Thyroid gland (tissue), 4 donors: ENCODE measurements around the gene KRTAP10-10. TPM values are rescaled to one million over a fixed set of nuclear protein-coding genes. Genes with fewer than 3 reads are reported as not detected.
"Not testable (repeated sequence)": the region's sequence is repeated elsewhere in the genome, so short reads cannot be mapped to it uniquely, and the experiment has no call there.

ENCODE experiments used
- DNase-seq, 2 donors: peaks; one replicate each; pipeline ENCODE4 v3.0.0-alpha.2; 2019
- H3K27ac ChIP-seq, 3 donors: fragments of 200-600 bp; sonication (generic); 1 replicate in 2 of 3; 2 replicates in 1 of 3; pipeline ENCODE4 v1.5.1; 2016 to 2019; ENCODE audit warnings: mild to moderate bottlenecking in 1 of 3, moderate library complexity in 1 of 3
- H3K27me3 ChIP-seq: fragments of 200-600 bp; sonication (generic); one replicate; pipeline ENCODE4 v1.5.1; 2019
- H3K36me3 ChIP-seq, 2 donors: fragments of 200-600 bp; sonication (generic); one replicate each; pipeline ENCODE4 v1.5.1; 2016 to 2019
- H3K4me1 ChIP-seq, 2 donors: fragments of 200-600 bp; sonication (generic); one replicate each; pipeline ENCODE4 v1.5.1; 2017 to 2019
- H3K4me3 ChIP-seq, 3 donors: fragments of 200-600 bp; sonication (generic); replicated peaks in 1 of 3; 1 replicate in 2 of 3; 2 replicates in 1 of 3; pipeline ENCODE4 v1.5.1; 2016; ENCODE audit warnings: mild to moderate bottlenecking in 1 of 3
- H3K9me3 ChIP-seq: fragments of 200-600 bp; sonication (generic); one replicate; pipeline ENCODE4 v1.5.1; 2017
- POLR2A ChIP-seq, 2 donors: fragments of 450-650 bp; IDR thresholded peaks; one replicate each; pipeline ENCODE4 v1.6.1; 2017; ENCODE audit warnings: antibody characterized with exemption in 2 of 2, mild to moderate bottlenecking in 2 of 2, moderate library complexity in 1 of 2
- WGBS, 2 donors: methylation state at CpG; one replicate each; pipeline ENCODE4 v1.1.5; 2017; 5-methylcytosine and 5-hydroxymethylcytosine counted together
- intact Hi-C: fragments of 100-400 bp; cut with DNase I; formaldehyde crosslinking; loops from one replicate; pipeline ENCODE4 v1.15.1; 2023
- total RNA-seq, 4 donors: library from RNA; depleted of rRNA; stranded (reverse); fragments of >200 nt; gene quantifications; one replicate each; pipeline ENCODE4 v1.2.3, GENCODE V29; 2016
- TF ChIP-seq, protein P1 (sequence below), 6 experiments: fragments of 200-600 bp in 3 of 6; fragments of 450-650 bp in 3 of 6; sonication (generic) in 3 of 6; IDR thresholded peaks; one replicate each; pipeline ENCODE4 v1.5.1; 2016 to 2019; ENCODE audit warnings: antibody characterized with exemption in 6 of 6, mild to moderate bottlenecking in 2 of 6, inconsistent platforms in 1 of 6, moderate library complexity in 1 of 6

The KRTAP10-10 gene
- total RNA-seq, 4 donors from 2014 or later: not detected

DNA sequence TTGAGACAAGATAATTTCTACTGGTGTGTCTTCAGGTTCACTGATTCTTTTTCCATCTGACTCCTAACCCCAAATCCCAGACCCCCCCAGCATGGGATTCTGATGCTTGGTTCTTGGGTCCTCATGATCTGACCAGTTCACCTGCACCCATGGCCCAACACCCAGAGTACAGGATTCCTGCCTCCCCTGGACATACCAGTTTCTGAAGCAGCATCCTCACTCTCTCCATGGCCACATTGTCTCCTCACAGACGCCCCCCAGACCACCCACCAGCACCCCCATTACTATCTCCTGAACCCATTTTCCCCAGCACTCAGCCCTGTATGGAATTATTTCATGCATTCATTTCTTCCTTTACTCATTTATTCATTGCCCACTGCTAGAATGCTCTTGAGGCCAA, 19.7 kb downstream of the KRTAP10-10 start:
- Histone ChIP-seq H3K36me3 (no peaks in the 10 kb centered on the region), H3K9me3 (no peaks in the 10 kb centered on the region), H3K27ac (no peak overlapping the region), H3K4me1 (no peaks in the 10 kb centered on the region), H3K27me3 (no peaks in the 10 kb centered on the region), H3K4me3 (no peak overlapping the region)
- 32 to 61% methylated on average over 1 of the region's 1 CpG for WGBS, 2 donors
- no peak for TF ChIP-seq POLR2A (IDR thresholded peaks at IDR 0.05)
- TF ChIP-seq, protein P1, sequence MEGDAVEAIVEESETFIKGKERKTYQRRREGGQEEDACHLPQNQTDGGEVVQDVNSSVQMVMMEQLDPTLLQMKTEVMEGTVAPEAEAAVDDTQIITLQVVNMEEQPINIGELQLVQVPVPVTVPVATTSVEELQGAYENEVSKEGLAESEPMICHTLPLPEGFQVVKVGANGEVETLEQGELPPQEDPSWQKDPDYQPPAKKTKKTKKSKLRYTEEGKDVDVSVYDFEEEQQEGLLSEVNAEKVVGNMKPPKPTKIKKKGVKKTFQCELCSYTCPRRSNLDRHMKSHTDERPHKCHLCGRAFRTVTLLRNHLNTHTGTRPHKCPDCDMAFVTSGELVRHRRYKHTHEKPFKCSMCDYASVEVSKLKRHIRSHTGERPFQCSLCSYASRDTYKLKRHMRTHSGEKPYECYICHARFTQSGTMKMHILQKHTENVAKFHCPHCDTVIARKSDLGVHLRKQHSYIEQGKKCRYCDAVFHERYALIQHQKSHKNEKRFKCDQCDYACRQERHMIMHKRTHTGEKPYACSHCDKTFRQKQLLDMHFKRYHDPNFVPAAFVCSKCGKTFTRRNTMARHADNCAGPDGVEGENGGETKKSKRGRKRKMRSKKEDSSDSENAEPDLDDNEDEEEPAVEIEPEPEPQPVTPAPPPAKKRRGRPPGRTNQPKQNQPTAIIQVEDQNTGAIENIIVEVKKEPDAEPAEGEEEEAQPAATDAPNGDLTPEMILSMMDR (IDR thresholded peaks at IDR 0.05): no peak
- intact Hi-C loops: no loop called here
- no peak for DNase-seq

DNA sequence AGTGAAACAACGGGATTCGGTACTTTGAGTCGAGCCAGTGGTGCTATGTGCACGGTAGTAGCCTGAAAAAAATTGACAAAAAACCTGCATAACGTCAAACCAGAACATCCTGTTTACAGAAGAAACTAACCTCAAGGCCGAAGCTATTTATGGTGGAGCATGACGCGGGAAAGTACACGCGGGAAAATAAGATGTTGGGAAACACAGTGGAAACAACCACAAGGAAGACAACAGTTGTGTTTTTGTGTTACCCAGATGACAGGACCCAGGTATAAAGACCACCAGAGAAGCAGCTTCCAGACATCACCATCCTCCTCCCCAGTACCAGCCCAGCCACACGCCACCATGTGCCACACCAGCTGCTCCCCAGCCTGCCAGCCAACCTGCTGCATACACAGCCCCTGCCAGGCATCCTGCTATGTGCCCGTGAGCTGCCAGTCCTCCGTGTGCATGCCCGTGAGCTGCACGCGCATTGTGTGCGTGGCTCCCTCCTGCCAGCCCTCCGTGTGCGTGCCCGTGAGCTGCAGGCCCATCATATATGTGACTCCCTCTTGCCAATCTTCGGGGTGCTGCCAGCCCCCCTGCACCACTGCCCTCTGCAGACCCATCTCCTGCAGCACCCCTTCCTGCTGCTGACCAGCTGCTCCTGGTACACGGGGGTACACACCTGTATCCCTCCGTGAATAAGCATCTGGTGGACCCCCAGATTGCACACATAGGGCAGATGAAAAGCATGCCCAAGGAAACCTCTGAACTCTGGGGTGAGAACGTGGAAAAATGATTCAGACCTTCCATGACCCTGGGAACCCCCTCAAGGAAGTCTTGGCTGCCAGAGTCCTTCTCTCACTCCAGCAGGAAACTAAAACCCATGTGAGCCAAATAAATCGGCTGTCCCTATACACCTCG, 20.7 kb downstream of the KRTAP10-10 start, which contains the start of gene KRTAP12-3:
KRTAP12-3 (plus strand) TSS at position 298 of the 906 bp plus-strand sequence; CDS start at position 346, 48 bp downstream.
- 71 to 81% methylated on average over 17 to 26 of the region's 26 CpGs for WGBS, 2 donors
- Histone ChIP-seq H3K27ac (no peak within 1 kb of the TSS), H3K4me3 (no peak within 1 kb of the TSS), H3K9me3 (no peaks in the 10 kb centered on the region), H3K4me1 (no peaks in the 10 kb centered on the region), H3K27me3 (no peaks in the 10 kb centered on the region), H3K36me3 (no peaks in the 10 kb centered on the region)
- TF ChIP-seq POLR2A (IDR thresholded peaks at IDR 0.05): no peak
- TF ChIP-seq, protein P1 (IDR thresholded peaks at IDR 0.05): no peak
- no peak for DNase-seq
- intact Hi-C loops: no loop called here

- Histone ChIP-seq H3K9me3 (no peaks in the 10 kb centered on the region), H3K4me1 (no peaks in the 10 kb centered on the region), H3K27ac (no peak overlapping the region), H3K36me3 (no peaks in the 10 kb centered on the region), H3K4me3 (no peak overlapping the region), H3K27me3 (no peaks in the 10 kb centered on the region)
- DNase-seq: no peak
- TF ChIP-seq, protein P1 (IDR thresholded peaks at IDR 0.05): no peak
- TF ChIP-seq POLR2A (IDR thresholded peaks at IDR 0.05): no peak
- WGBS, 2 donors: 84 to 87% methylated on average over 5 of the region's 5 CpGs
- intact Hi-C loops: no loop called here
Measured at GRCh38 chr21:44658541-44658910, 21.4 kb downstream of the KRTAP10-10 start.

- Histone ChIP-seq H3K27me3 (no peaks in the 10 kb centered on the region), H3K4me3 (no peak overlapping the region), H3K36me3 (no peaks in the 10 kb centered on the region), H3K9me3 (no peaks in the 10 kb centered on the region), H3K4me1 (no peaks in the 10 kb centered on the region), H3K27ac (no peak overlapping the region)
- intact Hi-C loops: no loop called here
- TF ChIP-seq, protein P1 (IDR thresholded peaks at IDR 0.05): no peak
- no peak for TF ChIP-seq POLR2A (IDR thresholded peaks at IDR 0.05)
- WGBS, 2 donors: 53 to 73% methylated on average over 11 of the region's 11 CpGs
- DNase-seq: no peak
Measured at GRCh38 chr21:44658913-44659595, 21.9 kb downstream of the KRTAP10-10 start.

GRCh38 chr21:44661567-44661966, 24.4 kb downstream of the KRTAP10-10 start:
- H3K9me3 ChIP-seq, H3K4me1 ChIP-seq, H3K36me3 ChIP-seq, DNase-seq, intact Hi-C loops, H3K27me3 ChIP-seq, H3K27ac ChIP-seq, H3K4me3 ChIP-seq: not testable (repeated sequence)
- WGBS, 2 donors: 61 to 73% methylated on average over 7 of the region's 7 CpGs
